Liver (tissue), 3 donors: ENCODE measurements around the gene LLGL1.

Source experiments
- CTCF ChIP-seq: fragments of 150-350 bp; IDR thresholded peaks from 2 replicates; pipeline ENCODE4 v1.5.1; 2017; ENCODE audit warnings: improper control_type of control experiment, low read depth, low read length; ENCODE audit not compliant: missing input control
- GABPA ChIP-seq, 2 donors: IDR thresholded peaks in 1 of 2; conservative IDR thresholded peaks in 1 of 2; 2 replicates each; pipeline ENCODE4 v1.6.1; 2016; ENCODE audit warnings: antibody characterized with exemption in 2 of 2, mild to moderate bottlenecking in 1 of 2, moderate library complexity in 1 of 2
- JUND ChIP-seq, 2 donors: IDR thresholded peaks; 2 replicates each; pipeline ENCODE4 v1.6.1; 2016; ENCODE audit warnings: antibody characterized with exemption in 2 of 2
- MAX ChIP-seq: IDR thresholded peaks from 2 replicates; pipeline ENCODE4 v1.6.1; 2016; ENCODE audit warnings: antibody characterized with exemption
- NR2F2 ChIP-seq: IDR thresholded peaks from 2 replicates; pipeline ENCODE4 v1.6.1; 2016; ENCODE audit warnings: antibody characterized with exemption
- RAD21 ChIP-seq, 2 donors: IDR thresholded peaks; 2 replicates each; pipeline ENCODE4 v1.6.1; 2016; ENCODE audit warnings: antibody characterized with exemption in 2 of 2, mild to moderate bottlenecking in 2 of 2
- REST ChIP-seq: IDR thresholded peaks from 2 replicates; pipeline ENCODE4 v1.6.1; 2016; ENCODE audit warnings: antibody characterized with exemption, mild to moderate bottlenecking
- TAF1 ChIP-seq: conservative IDR thresholded peaks from 2 replicates; pipeline ENCODE4 v1.6.1; 2016; ENCODE audit warnings: antibody characterized with exemption, mild to moderate bottlenecking
- YY1 ChIP-seq: IDR thresholded peaks from 2 replicates; pipeline ENCODE4 v1.6.1; 2016; ENCODE audit warnings: antibody characterized with exemption, mild to moderate bottlenecking
- donor health status: healthy.
- donor health status: healthy.

GRCh38 chr17:18185832-18186626, 39.4 kb upstream of the LLGL1 start:
- TF ChIP-seq CTCF (no peak), REST (no peak), GABPA (IDR thresholded peaks at IDR 0.05 in 1 of 2, conservative IDR thresholded peaks at IDR 0.05 in 1 of 2) (no peak), TAF1 (no peak), JUND (IDR thresholded peaks at IDR 0.05) (no peak), RAD21 (IDR thresholded peaks at IDR 0.05) (no peak), YY1 (no peak), MAX (no peak), NR2F2 (no peak)
